Lung (tissue), 12 donors: ENCODE results near the gene B4GALT5. TPM values are rescaled to one million over a fixed set of nuclear protein-coding genes. Genes with fewer than 3 reads are reported as not detected.

Experiments used
- ATAC-seq: fragments of 200-7000 bp; cut with Tn5 transposase; one replicate; pipeline ENCODE4 v1.9.1; 2020; ENCODE audit warnings: moderate number of reproducible peaks; ENCODE audit not compliant: insufficient read depth, low FRiP score
- DNase-seq, 3 donors: peaks; one replicate each; pipeline ENCODE4 v3.0.0-alpha.2; 2013 to 2017
- H3K27ac ChIP-seq, 2 donors: one replicate each; pipeline ENCODE4 v1.5.1; 2013; ENCODE audit warnings: mild to moderate bottlenecking in 2 of 2, moderate library complexity in 2 of 2, control low read depth in 1 of 2, inconsistent platforms in 1 of 2, low read depth in 1 of 2, low read length in 1 of 2
- H3K27me3 ChIP-seq, 3 donors: one replicate each; pipeline ENCODE4 v1.5.1; 2013; ENCODE audit warnings: low read length in 2 of 3; ENCODE audit not compliant: control insufficient read depth in 3 of 3, insufficient read depth in 3 of 3
- H3K36me3 ChIP-seq, 4 donors: one replicate each; pipeline ENCODE4 v1.5.1; 2013; ENCODE audit warnings: low read length in 4 of 4, mild to moderate bottlenecking in 1 of 4, moderate library complexity in 1 of 4; ENCODE audit not compliant: control insufficient read depth in 4 of 4, insufficient read depth in 4 of 4
- H3K4me1 ChIP-seq, 5 donors: one replicate each; pipeline ENCODE4 v1.5.1; 2013; ENCODE audit warnings: low read length in 5 of 5, mild to moderate bottlenecking in 2 of 5, moderate library complexity in 1 of 5; ENCODE audit not compliant: control insufficient read depth in 5 of 5, insufficient read depth in 5 of 5
- H3K4me3 ChIP-seq: one replicate; pipeline ENCODE4 v1.5.1; 2013; ENCODE audit warnings: mild to moderate bottlenecking, control low read depth, moderate library complexity
- H3K9ac ChIP-seq, 2 donors: one replicate each; pipeline ENCODE4 v1.5.1; 2013; ENCODE audit warnings: low read length in 2 of 2, control low read depth in 1 of 2; ENCODE audit not compliant: insufficient read depth in 1 of 2
- H3K9me3 ChIP-seq, 4 donors: one replicate each; pipeline ENCODE4 v1.5.1; 2013; ENCODE audit warnings: low read length in 3 of 4, mild to moderate bottlenecking in 1 of 4, moderate library complexity in 1 of 4; ENCODE audit not compliant: control insufficient read depth in 4 of 4, insufficient read depth in 3 of 4
- CTCF ChIP-seq: IDR thresholded peaks from 2 replicates; pipeline ENCODE4 v1.5.1; 2012; ENCODE audit warnings: mild to moderate bottlenecking; ENCODE audit errors: control extremely low read depth, extremely low read depth
- WGBS, 2 donors: extraction: QIAGEN DNeasy Blood & Tissue Kit; methylation state at CpG; one replicate each; pipeline ENCODE4 v1.1.7; 2013; 5-methylcytosine and 5-hydroxymethylcytosine counted together
- polyA plus RNA-seq, 2 donors: library from polyadenylated mRNA; stranded (reverse); fragments of 200-250 nt; gene quantifications; one replicate each; pipeline ENCODE4 v1.2.1, GENCODE V29; 2013
- total RNA-seq, 2 donors: library from RNA; depleted of rRNA in 1 of 2; stranded (reverse); fragments of >200 nt in 1 of 2; gene quantifications; one replicate each; pipeline ENCODE4 v1.2.1, GENCODE V29; 2014 to 2021
- donor health status: control.
- donor health status: control.
- donor health status: Bipolar disorder and iron deficiency.
- donor health status: healthy.
- donor health status: DM: yes; HTN: yes; CAD: no.

Gene B4GALT5
- total and polyA plus RNA-seq, 4 donors: 13.9 to 56.7 (median 41.9) TPM

DNA sequence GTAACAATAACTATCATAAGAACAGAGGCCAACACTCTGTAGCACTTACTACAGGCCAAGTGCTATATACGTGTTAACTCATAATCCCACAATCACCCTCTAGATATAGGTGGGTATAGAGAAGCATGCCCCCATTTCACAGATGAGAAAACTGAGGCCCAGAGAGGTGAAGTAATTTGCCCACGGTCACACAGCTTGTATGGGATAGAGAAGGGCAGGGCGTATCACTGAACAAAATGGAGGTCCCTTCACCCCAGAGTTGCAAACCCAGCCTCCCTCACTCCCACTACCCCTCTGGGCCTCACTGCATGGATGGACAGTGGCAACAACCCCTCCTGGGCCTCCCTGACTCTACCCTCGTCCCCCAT, 113.9 kb downstream of the B4GALT5 start:
- Histone ChIP-seq H3K27me3 (no peaks in the 10 kb centered on the region), H3K4me3 (no peak overlapping the region), H3K36me3 (no peaks in the 10 kb centered on the region), H3K9ac (no peak overlapping the region), H3K9me3 (no peaks in the 10 kb centered on the region), H3K4me1 (peaks cover 0 to 6% (median 0%) of the 10 kb centered on the region in 5 donors), H3K27ac (no peak overlapping the region)
- no peak for TF ChIP-seq CTCF
- DNase-seq: no peak
- no peak for ATAC-seq
- 95 to 96% methylated on average over 4 of the region's 4 CpGs for WGBS, 2 donors

DNA sequence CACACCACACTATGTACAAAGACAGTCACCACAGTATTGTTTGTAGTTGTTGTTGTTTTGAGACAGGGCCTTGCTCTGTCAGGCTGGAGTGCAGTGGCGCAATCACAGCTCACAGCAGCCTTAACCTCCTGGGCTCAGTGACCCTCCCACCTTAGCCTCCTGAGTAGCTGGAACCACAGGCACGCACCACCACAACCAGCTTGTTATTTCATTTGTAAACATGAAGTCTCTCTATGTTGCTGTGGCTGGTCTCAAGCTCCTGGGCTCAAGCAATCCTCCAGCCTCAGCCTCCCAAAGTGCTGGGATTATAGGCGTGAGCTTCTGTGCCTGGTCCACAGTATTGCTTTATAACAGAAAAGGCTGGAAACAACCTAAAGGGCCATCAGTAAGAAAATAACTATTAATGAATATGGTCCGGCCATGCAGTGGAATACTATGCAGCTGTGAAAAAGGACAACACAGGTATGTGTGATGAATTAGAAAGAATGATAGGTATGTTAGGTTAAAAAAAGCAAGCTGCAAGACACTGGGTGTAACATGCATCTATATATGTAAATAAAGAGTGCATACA, 115.8 kb downstream of the B4GALT5 start:
- Histone ChIP-seq H3K4me1 (peaks cover 0 to 13% (median 0%) of the 10 kb centered on the region in 5 donors), H3K27ac (no peak overlapping the region), H3K9ac (no peak overlapping the region), H3K4me3 (no peak overlapping the region), H3K36me3 (no peaks in the 10 kb centered on the region), H3K27me3 (no peaks in the 10 kb centered on the region), H3K9me3 (no peaks in the 10 kb centered on the region)
- WGBS, 2 donors: 87 to 98% methylated on average over 4 of the region's 4 CpGs
- DNase-seq (no peak), ATAC-seq (no peak)
- no peak for TF ChIP-seq CTCF

GRCh38 chr20:49595811-49596561, 117.7 kb downstream of the B4GALT5 start:
- no peak for TF ChIP-seq CTCF
- H3K9ac ChIP-seq: no peak overlapping the region
- ATAC-seq (no peak), DNase-seq (no peak)
- H3K4me3 ChIP-seq: no peak overlapping the region
- WGBS, 2 donors: 67 to 68% methylated on average over 15 of the region's 15 CpGs
- no peaks in the 10 kb centered on the region for H3K36me3 ChIP-seq
- no peaks in the 10 kb centered on the region for H3K27me3 ChIP-seq
- peaks cover 0 to 17% (median 2%) of the 10 kb centered on the region in 5 donors for H3K4me1 ChIP-seq
- no peaks in the 10 kb centered on the region for H3K9me3 ChIP-seq
- H3K27ac ChIP-seq: peak overlapping the region in 1 of 2 donors; percentile 11
